Muscle layer of colon (tissue), 2 donors: ENCODE results near the gene GAD1.

Experiments
- H3K27ac ChIP-seq: one replicate; pipeline ENCODE4 v1.7.0; 2013; ENCODE audit warnings: low read depth, mild to moderate bottlenecking, low read length, moderate library complexity
- H3K27me3 ChIP-seq, 2 donors: one replicate each; pipeline ENCODE4 v1.7.0; 2013; ENCODE audit warnings: low read length in 2 of 2, mild to moderate bottlenecking in 2 of 2; ENCODE audit not compliant: insufficient read depth in 2 of 2, control insufficient read depth in 1 of 2
- H3K36me3 ChIP-seq: one replicate; pipeline ENCODE4 v1.7.0; 2013; ENCODE audit warnings: mild to moderate bottlenecking, low read length; ENCODE audit not compliant: insufficient read depth
- H3K4me1 ChIP-seq: one replicate; pipeline ENCODE4 v1.7.0; 2013; ENCODE audit warnings: mild to moderate bottlenecking, low read length; ENCODE audit not compliant: insufficient read depth
- H3K4me3 ChIP-seq, 2 donors: one replicate each; pipeline ENCODE4 v1.7.0; 2013; ENCODE audit warnings: low read length in 2 of 2, low read depth in 1 of 2, mild to moderate bottlenecking in 1 of 2, moderate library complexity in 1 of 2
- H3K9ac ChIP-seq: one replicate; pipeline ENCODE4 v1.7.0; 2013; ENCODE audit warnings: low read length
- H3K9me3 ChIP-seq: one replicate; pipeline ENCODE4 v1.7.0; 2013; ENCODE audit warnings: mild to moderate bottlenecking, low read length
- donor health status: abdominal sarcoma.
- donor health status: Adenocarcinoma of cecum.

The GAD1 gene

GRCh38 chr2:170885130-170885791, 68.6 kb downstream of the GAD1 start:
- H3K9me3 ChIP-seq = no peaks in the 10 kb centered on the region
- H3K4me3 ChIP-seq = no peak overlapping the region
- H3K27ac ChIP-seq = no peak overlapping the region
- no peaks in the 10 kb centered on the region for H3K36me3 ChIP-seq
- no peak overlapping the region for H3K9ac ChIP-seq
- H3K4me1 ChIP-seq = no peaks in the 10 kb centered on the region
- H3K27me3 ChIP-seq = no peaks in the 10 kb centered on the region

- no peak overlapping the region for H3K27ac ChIP-seq
- no peaks in the 10 kb centered on the region for H3K9me3 ChIP-seq
- H3K4me3 ChIP-seq = no peak overlapping the region
- H3K36me3 ChIP-seq = no peaks in the 10 kb centered on the region
- H3K4me1 ChIP-seq = no peaks in the 10 kb centered on the region
- H3K9ac ChIP-seq = no peak overlapping the region
- no peaks in the 10 kb centered on the region for H3K27me3 ChIP-seq
Measured at GRCh38 chr2:170886386-170886785, 69.7 kb downstream of the GAD1 start.

- no peaks in the 10 kb centered on the region for H3K36me3 ChIP-seq
- no peak overlapping the region for H3K4me3 ChIP-seq
- H3K27me3 ChIP-seq = no peaks in the 10 kb centered on the region
- no peaks in the 10 kb centered on the region for H3K4me1 ChIP-seq
- H3K9ac ChIP-seq = no peak overlapping the region
- no peak overlapping the region for H3K27ac ChIP-seq
- no peaks in the 10 kb centered on the region for H3K9me3 ChIP-seq
Measured at GRCh38 chr2:170887496-170887895, 70.8 kb downstream of the GAD1 start.

GRCh38 chr2:170887896-170888295, 71.2 kb downstream of the GAD1 start:
- Histone ChIP-seq H3K9me3 (no peaks in the 10 kb centered on the region), H3K27me3 (no peaks in the 10 kb centered on the region), H3K4me1 (no peaks in the 10 kb centered on the region), H3K9ac (no peak overlapping the region), H3K27ac (no peak overlapping the region), H3K4me3 (no peak overlapping the region), H3K36me3 (no peaks in the 10 kb centered on the region)

- H3K27ac ChIP-seq = no peak overlapping the region
- H3K9me3 ChIP-seq = no peaks in the 10 kb centered on the region
- no peaks in the 10 kb centered on the region for H3K4me1 ChIP-seq
- H3K36me3 ChIP-seq = no peaks in the 10 kb centered on the region
- no peak overlapping the region for H3K9ac ChIP-seq
- no peak overlapping the region for H3K4me3 ChIP-seq
- no peaks in the 10 kb centered on the region for H3K27me3 ChIP-seq
Measured at GRCh38 chr2:170891893-170892292, 75.2 kb downstream of the GAD1 start.

GRCh38 chr2:170892391-170892951, 75.8 kb downstream of the GAD1 start:
- Histone ChIP-seq H3K9ac (no peak overlapping the region), H3K4me1 (no peaks in the 10 kb centered on the region), H3K27ac (no peak overlapping the region), H3K9me3 (no peaks in the 10 kb centered on the region), H3K36me3 (no peaks in the 10 kb centered on the region), H3K27me3 (no peaks in the 10 kb centered on the region), H3K4me3 (no peak overlapping the region)

GRCh38 chr2:170895023-170895757, 78.5 kb downstream of the GAD1 start:
- no peaks in the 10 kb centered on the region for H3K27me3 ChIP-seq
- no peak overlapping the region for H3K9ac ChIP-seq
- no peaks in the 10 kb centered on the region for H3K4me1 ChIP-seq
- H3K9me3 ChIP-seq = no peaks in the 10 kb centered on the region
- no peak overlapping the region for H3K4me3 ChIP-seq
- no peak overlapping the region for H3K27ac ChIP-seq
- H3K36me3 ChIP-seq = no peaks in the 10 kb centered on the region

- H3K27me3 ChIP-seq = no peaks in the 10 kb centered on the region
- no peaks in the 10 kb centered on the region for H3K36me3 ChIP-seq
- no peaks in the 10 kb centered on the region for H3K9me3 ChIP-seq
- no peak overlapping the region for H3K27ac ChIP-seq
- no peaks in the 10 kb centered on the region for H3K4me1 ChIP-seq
- H3K9ac ChIP-seq = no peak overlapping the region
- H3K4me3 ChIP-seq = no peak overlapping the region
Measured at GRCh38 chr2:170896622-170897021, 79.9 kb downstream of the GAD1 start.

- Histone ChIP-seq H3K36me3 (no peaks in the 10 kb centered on the region), H3K9ac (no peak overlapping the region), H3K4me3 (no peak overlapping the region), H3K9me3 (no peaks in the 10 kb centered on the region), H3K27me3 (no peaks in the 10 kb centered on the region), H3K4me1 (no peaks in the 10 kb centered on the region), H3K27ac (no peak overlapping the region)
Measured at GRCh38 chr2:170897108-170897507, 80.4 kb downstream of the GAD1 start.

- Histone ChIP-seq H3K9ac (no peak overlapping the region), H3K27ac (no peak overlapping the region)
Measured at GRCh38 chr2:170905864-170906263, 89.2 kb downstream of the GAD1 start.

More at GRCh38 chr2:170905864-170906263, 89.2 kb downstream of the GAD1 start:
- Histone ChIP-seq H3K27me3 (no peaks in the 10 kb centered on the region), H3K4me1 (no peaks in the 10 kb centered on the region), H3K9me3 (no peaks in the 10 kb centered on the region), H3K36me3 (no peaks in the 10 kb centered on the region), H3K4me3 (no peak overlapping the region)
